Esophagus squamous epithelium (tissue), 4 donors: ENCODE measurements around the gene TCOF1.

ENCODE experiments used
- CTCF ChIP-seq, 6 experiments: fragments of 450-650 bp in 4 of 6; fragments of 200-600 bp in 2 of 6; sonication (generic) in 2 of 6; IDR thresholded peaks; one replicate each; pipeline ENCODE4 v1.5.1; 2016 to 2019; ENCODE audit warnings: antibody characterized with exemption in 6 of 6, mild to moderate bottlenecking in 4 of 6, moderate library complexity in 4 of 6
- POLR2A ChIP-seq, 4 donors: fragments of 450-650 bp; IDR thresholded peaks; one replicate each; pipeline ENCODE4 v1.6.1; 2017; ENCODE audit warnings: antibody characterized with exemption in 4 of 4, mild to moderate bottlenecking in 4 of 4, moderate library complexity in 3 of 4

- no peak for TF ChIP-seq CTCF (IDR thresholded peaks at IDR 0.05)
- no peak for TF ChIP-seq POLR2A (IDR thresholded peaks at IDR 0.05)
Observed at GRCh38 chr5:150441813-150442698, 84.6 kb downstream of the TCOF1 start.
